Retina (tissue), 1 donor: ENCODE measurements around the gene NPM1.
"Not testable (repeated sequence)": the region's sequence is repeated elsewhere in the genome, so short reads cannot be mapped to it uniquely, and the experiment has no call there.

Source experiments
- DNase-seq: peaks from one replicate; pipeline ENCODE4 v3.0.0-alpha.2; 2016

NPM1 gene

GRCh38 chr5:171413993-171414392 lies 26.3 kb downstream of the NPM1 start:
- DNase-seq = not testable (repeated sequence)

- DNase-seq = no peak
These were observed 27.6 kb downstream of the NPM1 start for GRCh38 chr5:171415115-171415730.

DNA sequence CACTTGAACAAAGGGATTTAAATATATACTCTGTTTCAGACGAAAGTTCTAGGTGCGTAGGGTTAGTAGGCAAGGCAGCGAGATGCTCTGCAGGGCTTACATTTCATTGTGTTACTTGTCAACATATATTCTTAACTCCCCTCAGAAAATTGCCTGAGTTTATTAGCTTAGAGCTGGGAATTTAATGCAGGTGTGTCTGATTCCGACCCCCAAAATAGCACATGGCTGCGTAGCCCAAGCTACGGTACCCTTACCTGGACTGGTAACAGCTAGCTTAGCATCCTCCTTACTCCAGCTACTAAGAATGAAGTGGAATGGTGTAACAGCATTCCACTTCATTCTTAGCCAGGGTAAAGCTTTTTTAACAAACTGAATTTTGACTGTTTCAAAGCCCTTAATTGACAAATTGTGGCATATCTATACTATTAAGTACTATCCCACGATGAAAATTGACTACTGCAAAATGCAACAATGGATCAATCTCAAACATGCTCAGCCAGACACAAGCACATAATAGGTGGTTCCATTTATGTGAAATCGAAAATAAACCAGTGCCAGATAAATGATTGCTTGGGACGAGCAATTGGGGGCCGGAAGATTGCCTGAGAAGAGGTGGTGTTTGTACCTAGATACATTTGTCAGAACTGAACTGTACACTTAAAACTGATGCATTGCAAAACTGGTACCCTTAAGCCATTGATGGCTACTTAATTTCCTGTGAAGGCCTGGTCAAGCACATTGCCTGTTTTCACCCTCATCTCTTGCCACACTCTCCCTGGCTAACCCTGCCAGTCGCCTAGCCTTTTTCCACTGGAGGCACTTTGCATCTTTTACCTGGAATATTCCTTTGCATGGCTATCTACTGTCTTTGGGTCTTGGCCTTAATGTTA lies 28.8 kb downstream of the NPM1 start:
- DNase-seq = no peak

DNA sequence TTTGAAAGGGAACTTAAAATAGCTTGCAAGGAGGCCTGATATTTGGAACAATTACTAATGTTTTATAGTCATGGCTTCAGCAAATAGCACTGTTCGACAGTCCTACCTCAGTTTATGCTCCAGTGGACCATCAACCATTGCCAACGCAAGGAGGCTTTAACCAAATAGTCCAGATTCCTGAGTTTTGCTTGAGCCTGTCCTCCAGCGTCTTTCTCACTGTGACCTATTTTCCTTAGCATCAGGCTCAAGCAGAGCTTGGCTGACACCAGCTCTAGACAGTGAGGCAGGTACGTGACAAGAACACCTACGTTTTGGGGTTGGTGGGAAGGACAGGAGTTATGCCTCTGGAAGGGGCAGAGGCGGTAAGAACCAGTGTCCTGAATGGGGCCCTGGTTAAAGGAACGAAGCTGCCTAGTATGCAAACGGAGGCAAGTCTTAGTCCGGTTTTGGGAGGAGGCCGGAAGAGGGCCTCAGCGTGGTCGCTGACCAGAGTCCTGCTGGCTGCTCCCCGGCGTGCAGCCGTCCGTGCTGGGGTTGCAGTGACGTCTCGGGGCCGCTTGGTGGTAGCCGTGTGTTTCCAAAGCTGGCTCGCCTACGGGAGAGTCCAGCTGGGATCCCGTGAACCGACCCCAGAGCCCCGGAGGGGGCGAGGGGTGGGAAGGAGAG lies 30.8 kb downstream of the NPM1 start:
- DNase-seq = peak; percentile 95

DNA sequence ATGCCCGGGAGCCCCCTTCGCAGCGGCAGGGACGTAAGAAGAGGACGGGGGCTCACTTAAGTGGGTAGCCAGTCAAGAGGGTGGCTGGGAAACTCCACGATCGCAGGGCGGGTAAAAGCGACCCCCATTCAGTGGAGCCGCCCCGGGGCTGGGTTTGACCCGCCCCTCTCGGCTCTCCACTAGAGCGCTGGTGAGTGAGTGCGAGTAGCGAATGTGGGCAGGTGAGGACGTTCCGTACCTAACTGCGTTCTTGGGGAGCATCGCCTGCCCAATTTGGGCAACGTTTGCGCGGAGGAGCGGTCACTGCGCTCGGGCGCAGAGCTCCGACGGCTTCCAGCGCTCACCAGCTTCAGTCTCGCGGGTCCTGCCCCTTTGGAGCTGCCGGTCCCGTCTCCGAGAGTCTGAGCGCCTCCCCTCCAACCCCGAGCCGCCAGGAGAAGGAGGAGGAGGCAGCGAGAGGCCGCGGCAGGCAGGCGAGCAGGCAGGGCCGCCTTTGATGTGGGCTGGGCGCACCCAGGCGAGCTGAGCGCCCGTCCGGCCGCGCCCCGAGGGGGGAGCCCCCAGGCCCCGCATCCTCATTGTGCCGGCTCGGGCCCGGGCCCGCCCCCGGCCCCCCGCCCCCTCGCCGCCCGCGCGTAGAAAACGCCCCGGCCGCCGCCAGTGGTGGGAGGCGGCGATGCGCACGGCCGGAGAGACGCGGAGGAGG lies 31.5 kb downstream of the NPM1 start, which contains the start of gene FGF18:
TSS of gene FGF18 (plus strand) at position 666 of the 706 bp plus-strand sequence. CDS start 553 bp downstream, outside the sequence.
- no peak for DNase-seq

GRCh38 chr5:171419688-171420430 lies 32.2 kb downstream of the NPM1 start:
- peak; percentile 53 for DNase-seq

- DNase-seq = peak; percentile 69
These were observed 33.0 kb downstream of the NPM1 start for GRCh38 chr5:171420431-171421241.

DNA sequence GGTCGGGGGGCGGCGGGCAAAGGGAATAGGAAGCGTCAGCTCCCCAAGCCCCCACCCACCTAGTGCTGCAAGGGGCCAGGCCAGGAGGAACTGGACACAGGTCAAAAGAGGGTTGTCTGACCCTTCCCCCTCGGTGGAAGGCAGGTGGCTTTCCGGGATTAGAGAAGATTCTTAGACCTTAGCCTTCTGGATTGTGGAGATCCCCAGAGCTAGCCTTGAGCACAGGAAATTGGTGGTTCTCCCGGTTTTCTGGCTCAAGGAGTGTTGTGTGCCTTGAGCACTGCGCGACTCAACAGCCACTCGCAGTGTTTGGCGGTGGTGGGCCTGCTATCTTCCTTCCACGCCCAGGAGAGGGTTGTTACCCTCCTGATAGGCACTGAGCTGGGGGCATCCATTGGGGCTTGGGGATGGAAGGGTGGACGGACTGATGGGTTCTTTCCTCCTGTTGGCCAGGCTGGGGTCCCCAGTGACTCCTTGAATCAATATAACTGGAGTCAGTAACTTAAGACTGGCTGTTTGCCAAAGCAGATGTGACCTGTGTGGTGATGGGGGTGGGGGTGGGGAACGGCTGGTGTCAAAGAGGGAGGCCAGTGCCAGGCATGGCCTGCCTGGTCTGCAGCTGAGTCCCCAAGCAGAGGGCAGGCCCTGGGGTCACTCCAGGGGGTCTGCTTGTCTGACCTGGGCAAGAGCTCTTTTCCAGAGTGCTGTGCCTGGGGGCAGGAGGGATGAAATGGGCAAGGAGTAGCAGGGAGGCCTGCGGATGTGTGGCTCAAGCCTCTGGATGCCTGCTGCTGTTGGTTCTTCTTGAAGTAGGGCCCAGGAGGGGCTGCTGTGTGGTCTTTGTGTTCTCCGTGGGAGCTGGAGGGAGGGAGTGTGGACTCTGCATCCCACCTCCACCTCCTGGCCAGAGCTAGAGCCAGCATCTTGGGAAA lies 33.9 kb downstream of the NPM1 start:
- DNase-seq = peak; percentile 49

- no peak for DNase-seq
These were observed 34.8 kb downstream of the NPM1 start for GRCh38 chr5:171422495-171422894.

GRCh38 chr5:171422902-171423663 lies 35.4 kb downstream of the NPM1 start:
- DNase-seq = no peak

DNA sequence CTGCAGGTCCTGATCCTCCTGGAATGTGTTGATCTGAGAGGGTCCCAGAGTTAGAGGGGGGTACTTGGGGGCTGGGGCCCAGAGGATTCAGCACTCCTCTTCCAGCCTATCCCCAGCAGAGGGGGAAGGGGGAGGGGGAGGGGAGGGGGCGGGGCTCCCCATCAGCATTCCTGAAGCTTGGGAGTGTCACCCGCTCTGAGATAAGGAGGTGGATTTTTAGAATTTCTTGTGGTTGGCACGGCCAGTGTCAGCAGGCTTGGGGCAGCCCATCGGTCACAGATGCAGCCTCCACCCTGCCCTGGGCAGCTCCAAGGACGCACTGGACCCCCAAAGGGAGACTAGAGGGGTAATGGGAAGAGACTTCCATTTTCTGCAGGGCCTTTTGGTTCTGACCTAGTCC lies 37.1 kb downstream of the NPM1 start:
- no peak for DNase-seq

GRCh38 chr5:171425596-171426244 lies 38.1 kb downstream of the NPM1 start:
- no peak for DNase-seq

GRCh38 chr5:171426266-171426665 lies 38.6 kb downstream of the NPM1 start:
- DNase-seq = no peak

GRCh38 chr5:171426680-171427079 lies 39.0 kb downstream of the NPM1 start:
- no peak for DNase-seq

- DNase-seq = no peak
These were observed 39.9 kb downstream of the NPM1 start for GRCh38 chr5:171427318-171428167.

DNA sequence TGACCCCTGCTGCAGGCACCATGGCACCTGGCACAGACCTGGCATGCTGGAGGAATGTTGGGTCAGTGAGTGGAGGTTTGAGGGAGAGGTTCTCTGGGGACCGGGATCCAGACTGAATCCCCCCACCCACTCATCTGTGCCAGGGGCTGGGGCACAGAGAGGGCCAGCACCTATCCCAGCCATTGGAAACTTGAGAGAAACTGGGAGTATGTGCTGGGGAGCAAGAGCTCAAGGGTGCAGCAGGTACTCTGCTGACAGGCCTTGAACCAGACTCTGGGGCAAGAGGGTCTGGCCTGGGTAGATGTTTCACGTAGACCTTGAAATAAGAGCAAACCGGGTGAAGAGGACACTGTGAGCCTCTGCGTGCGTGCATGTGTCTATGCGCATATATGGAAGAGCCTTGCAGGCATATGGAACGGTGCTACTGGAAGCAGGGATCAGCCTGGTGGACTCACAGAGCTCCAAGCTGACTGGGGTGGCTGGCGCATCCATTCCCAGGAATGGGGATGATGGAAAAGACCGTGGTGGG lies 40.6 kb downstream of the NPM1 start:
- DNase-seq = no peak

- DNase-seq = no peak
These were observed 41.3 kb downstream of the NPM1 start for GRCh38 chr5:171428809-171429542.
